PC-9 (cell line): Measurements from ENCODE around the gene TSPAN14.

Experiments
- CTCF ChIP-seq: fragments of 200-600 bp; sonication (generic); conservative IDR thresholded peaks from 2 replicates; pipeline ENCODE4 v1.6.1; 2017; ENCODE audit warnings: mixed run types, antibody characterized with exemption, mild to moderate bottlenecking, moderate library complexity
- EZH2 ChIP-seq: fragments of 200-600 bp; sonication (generic); IDR thresholded peaks from 2 replicates; pipeline ENCODE4 v1.8.0; 2017; ENCODE audit warnings: antibody characterized with exemption, low read depth

DNA sequence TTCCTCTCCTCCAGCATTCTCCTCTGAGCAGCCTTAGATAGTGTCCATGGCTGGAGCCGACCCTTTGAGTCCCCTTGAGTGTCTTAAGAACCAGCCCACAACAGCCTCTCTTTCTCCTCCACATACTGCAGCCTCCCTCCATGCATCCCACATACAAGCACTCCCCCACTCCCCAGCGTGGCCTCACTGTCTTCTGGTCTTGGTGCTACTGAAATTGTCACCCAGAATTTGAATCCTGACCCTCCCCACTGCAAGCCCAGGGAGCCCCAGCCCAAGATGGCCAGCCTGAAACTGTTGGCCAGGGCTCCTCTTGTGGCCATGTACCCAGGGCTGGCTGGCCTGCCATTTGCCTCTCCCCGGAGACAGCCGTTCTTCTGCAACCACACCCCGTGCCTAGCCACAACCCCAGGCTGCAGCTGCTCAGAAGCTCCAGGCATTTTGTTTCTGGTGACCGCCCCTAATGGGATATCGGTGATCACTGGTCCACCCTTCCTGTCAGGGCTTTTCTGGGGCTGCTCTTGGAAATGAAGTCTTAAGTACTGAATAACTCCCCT is 64.8 kb downstream of the TSPAN14 start:
- TF ChIP-seq CTCF = no peak
- no peak for TF ChIP-seq EZH2
